ENCODE data around the gene KCNK16. TPM values are rescaled to one million over a fixed set of nuclear protein-coding genes. Genes with fewer than 3 reads are reported as not detected.

Gene KCNK16
- total and polyA plus RNA-seq, 10 of the 15 experiments (the other 5 are each of a cell fraction or from before 2014, with no cell fraction given): not detected

DNA sequence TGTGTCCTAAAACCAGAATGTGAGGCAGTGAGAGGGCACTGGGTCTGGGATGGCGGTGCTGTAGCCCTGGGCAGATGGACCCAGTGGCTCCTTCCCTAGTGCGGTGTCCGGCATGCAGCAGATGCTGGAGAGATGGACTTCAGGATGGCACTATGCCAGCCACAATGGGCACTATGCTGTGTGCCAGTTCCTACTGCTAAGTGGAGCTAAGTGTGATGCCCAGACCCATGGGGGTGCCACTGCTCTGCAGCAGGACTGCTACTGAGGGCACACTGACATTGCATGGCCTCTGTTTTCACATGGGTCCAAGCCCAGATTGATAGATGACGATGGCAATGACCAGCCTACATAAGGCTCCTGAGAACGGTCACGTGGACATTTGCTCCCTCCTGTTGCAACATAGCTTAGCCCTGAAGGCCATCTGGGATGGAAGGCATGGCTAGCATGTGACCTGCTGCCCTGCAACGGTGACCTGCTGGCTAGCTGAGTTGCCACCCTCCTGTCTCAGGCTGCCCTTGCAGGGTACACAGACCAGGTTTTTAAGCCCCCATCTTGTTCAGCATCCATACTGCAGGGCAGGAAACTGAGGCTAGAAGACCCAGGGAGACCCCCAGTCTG lies 31.3 kb upstream of the KCNK16 start:
- Histone ChIP-seq H2AFZ (ENCODE audit: control insufficient read depth, low read depth, low read length) (no peak overlapping the region), H3K4me3 (no peak overlapping the region), H3K27ac (ENCODE audit: control insufficient read depth, insufficient read depth) (no peak overlapping the region), H3K4me1 (ENCODE audit: control insufficient read depth, insufficient read depth, low read length) (no peaks in the 10 kb centered on the region), H3K4me2 (ENCODE audit: control insufficient read depth, insufficient read depth) (no peak overlapping the region), H3K27me3 (replicated peaks in 1 of 2; ENCODE audit: control insufficient read depth in 2 of 2, insufficient read depth in 2 of 2, low read length in 1 of 2) (no peaks in the 10 kb centered on the region), H3K36me3 (ENCODE audit: control insufficient read depth in 2 of 2, insufficient read depth in 2 of 2, low read length in 1 of 2) (no peaks in the 10 kb centered on the region), H4K20me1 (ENCODE audit: control insufficient read depth, insufficient read depth) (no peaks in the 10 kb centered on the region), H3K79me2 (ENCODE audit: control insufficient read depth, insufficient read depth, low read length) (no peaks in the 10 kb centered on the region), H3K9ac (ENCODE audit: control insufficient read depth, insufficient read depth, low read length) (no peak overlapping the region), H3K9me3 (replicated peaks; ENCODE audit: control insufficient read depth, insufficient read depth, low read length) (no peaks in the 10 kb centered on the region)
- ChIA-PET RAD21 (ENCODE audit: unreplicated experiment) (interaction anchor here (0.9 kb wide), 1 partner anchor 13 kb away, joined by 3 read pairs; no protein-coding TSS in a partner anchor), POLR2A (no interaction called here), SMC1A (ENCODE audit: uncharacterized antibody, unreplicated experiment) (interaction anchor here (1.3 to 1.8 kb wide), 4 partner anchors 10 to 541 kb away, joined by 3 to 5 read pairs (median 3); no protein-coding TSS in a partner anchor), CTCF (interaction anchor here (0.5 to 2.7 kb wide), 3 partner anchors 8 to 512 kb away, joined by 3 to 15 read pairs (median 5); no protein-coding TSS in a partner anchor)
- BruUV-seq (replicated peaks): no TSS peak
- FAIRE-seq (no peak), ATAC-seq (no peak), DNase-seq (ENCODE audit: low read depth, low spot score) (no peak)
- intact Hi-C loops (cut with micrococcal nuclease; ENCODE audit: unreplicated experiment): no loop called here
- TF ChIP-seq, protein P1, sequence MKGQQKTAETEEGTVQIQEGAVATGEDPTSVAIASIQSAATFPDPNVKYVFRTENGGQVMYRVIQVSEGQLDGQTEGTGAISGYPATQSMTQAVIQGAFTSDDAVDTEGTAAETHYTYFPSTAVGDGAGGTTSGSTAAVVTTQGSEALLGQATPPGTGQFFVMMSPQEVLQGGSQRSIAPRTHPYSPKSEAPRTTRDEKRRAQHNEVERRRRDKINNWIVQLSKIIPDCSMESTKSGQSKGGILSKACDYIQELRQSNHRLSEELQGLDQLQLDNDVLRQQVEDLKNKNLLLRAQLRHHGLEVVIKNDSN (IDR thresholded peaks at IDR 0.05; ENCODE audit: borderline replicate concordance, extremely low read length, insufficient read depth, low read depth, low read length): peak; percentile 8
- TF ChIP-seq, protein P2, sequence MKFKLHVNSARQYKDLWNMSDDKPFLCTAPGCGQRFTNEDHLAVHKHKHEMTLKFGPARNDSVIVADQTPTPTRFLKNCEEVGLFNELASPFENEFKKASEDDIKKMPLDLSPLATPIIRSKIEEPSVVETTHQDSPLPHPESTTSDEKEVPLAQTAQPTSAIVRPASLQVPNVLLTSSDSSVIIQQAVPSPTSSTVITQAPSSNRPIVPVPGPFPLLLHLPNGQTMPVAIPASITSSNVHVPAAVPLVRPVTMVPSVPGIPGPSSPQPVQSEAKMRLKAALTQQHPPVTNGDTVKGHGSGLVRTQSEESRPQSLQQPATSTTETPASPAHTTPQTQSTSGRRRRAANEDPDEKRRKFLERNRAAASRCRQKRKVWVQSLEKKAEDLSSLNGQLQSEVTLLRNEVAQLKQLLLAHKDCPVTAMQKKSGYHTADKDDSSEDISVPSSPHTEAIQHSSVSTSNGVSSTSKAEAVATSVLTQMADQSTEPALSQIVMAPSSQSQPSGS (IDR thresholded peaks at IDR 0.05; ENCODE audit: low read length): no peak
- in situ Hi-C loops (cut with MboI): loop anchor here (10.0 kb wide), 1 partner anchor 531 kb away; no protein-coding TSS in a partner anchor
- WGBS (ENCODE audit: insufficient coverage, insufficient replicate concordance, low lambda C conversion rate, missing lambda C conversion rate): 43% methylated on average over 7 of the region's 7 CpGs

All from GM12878 (cell line).